ENCODE measurements around the gene NRN1L. TPM values are rescaled to one million over a fixed set of nuclear protein-coding genes. Genes with fewer than 3 reads are reported as not detected.

Gene NRN1L
- total RNA-seq, 2 donors from 2014 or later = not detected

GRCh38 chr16:67879462-67879861, 5.2 kb upstream of the NRN1L start:
- peaks cover 68% of the 10 kb centered on the region for H3K36me3 ChIP-seq
- no peaks in the 10 kb centered on the region for H3K27me3 ChIP-seq (replicated peaks; ENCODE audit: insufficient read depth)
- no peak overlapping the region for H3K27ac ChIP-seq
- no peak overlapping the region for H3K4me3 ChIP-seq
- no peak for ATAC-seq (ENCODE audit: insufficient number of reproducible peaks, low FRiP score, low read depth)
- H3K9me3 ChIP-seq = no peaks in the 10 kb centered on the region
- H3K4me1 ChIP-seq (ENCODE audit: control insufficient read depth in 1 of 2, low read depth in 2 of 2) = peaks cover 12 to 21% of the 10 kb centered on the region in 2 donors
- DNase-seq (ENCODE audit: low spot score) = no peak
- TF ChIP-seq, protein P1, sequence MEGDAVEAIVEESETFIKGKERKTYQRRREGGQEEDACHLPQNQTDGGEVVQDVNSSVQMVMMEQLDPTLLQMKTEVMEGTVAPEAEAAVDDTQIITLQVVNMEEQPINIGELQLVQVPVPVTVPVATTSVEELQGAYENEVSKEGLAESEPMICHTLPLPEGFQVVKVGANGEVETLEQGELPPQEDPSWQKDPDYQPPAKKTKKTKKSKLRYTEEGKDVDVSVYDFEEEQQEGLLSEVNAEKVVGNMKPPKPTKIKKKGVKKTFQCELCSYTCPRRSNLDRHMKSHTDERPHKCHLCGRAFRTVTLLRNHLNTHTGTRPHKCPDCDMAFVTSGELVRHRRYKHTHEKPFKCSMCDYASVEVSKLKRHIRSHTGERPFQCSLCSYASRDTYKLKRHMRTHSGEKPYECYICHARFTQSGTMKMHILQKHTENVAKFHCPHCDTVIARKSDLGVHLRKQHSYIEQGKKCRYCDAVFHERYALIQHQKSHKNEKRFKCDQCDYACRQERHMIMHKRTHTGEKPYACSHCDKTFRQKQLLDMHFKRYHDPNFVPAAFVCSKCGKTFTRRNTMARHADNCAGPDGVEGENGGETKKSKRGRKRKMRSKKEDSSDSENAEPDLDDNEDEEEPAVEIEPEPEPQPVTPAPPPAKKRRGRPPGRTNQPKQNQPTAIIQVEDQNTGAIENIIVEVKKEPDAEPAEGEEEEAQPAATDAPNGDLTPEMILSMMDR (IDR thresholded peaks at IDR 0.05) = no peak

- Histone ChIP-seq H3K4me3 (no peak overlapping the region), H3K36me3 (peaks cover 68% of the 10 kb centered on the region), H3K4me1 (ENCODE audit: control insufficient read depth in 1 of 2, low read depth in 2 of 2) (peaks cover 7 to 21% of the 10 kb centered on the region in 2 donors), H3K27me3 (replicated peaks; ENCODE audit: insufficient read depth) (no peaks in the 10 kb centered on the region), H3K9me3 (no peaks in the 10 kb centered on the region), H3K27ac (no peak overlapping the region)
- DNase-seq (ENCODE audit: low spot score) = no peak
- TF ChIP-seq, protein P1 (IDR thresholded peaks at IDR 0.05) = no peak
- ATAC-seq (ENCODE audit: insufficient number of reproducible peaks, low FRiP score, low read depth) = no peak
Measured at GRCh38 chr16:67879936-67880335, 4.7 kb upstream of the NRN1L start.

GRCh38 chr16:67880584-67880983, 4.1 kb upstream of the NRN1L start:
- DNase-seq (ENCODE audit: low spot score) (no peak), ATAC-seq (ENCODE audit: insufficient number of reproducible peaks, low FRiP score, low read depth) (no peak)
- H3K4me1 ChIP-seq (ENCODE audit: control insufficient read depth in 1 of 2, low read depth in 2 of 2) = peaks cover 4 to 17% of the 10 kb centered on the region in 2 donors
- H3K27me3 ChIP-seq (replicated peaks; ENCODE audit: insufficient read depth) = no peaks in the 10 kb centered on the region
- no peak overlapping the region for H3K27ac ChIP-seq
- no peaks in the 10 kb centered on the region for H3K9me3 ChIP-seq
- TF ChIP-seq, protein P1 (IDR thresholded peaks at IDR 0.05) = no peak
- H3K4me3 ChIP-seq = no peak overlapping the region
- H3K36me3 ChIP-seq = peaks cover 68% of the 10 kb centered on the region

DNA sequence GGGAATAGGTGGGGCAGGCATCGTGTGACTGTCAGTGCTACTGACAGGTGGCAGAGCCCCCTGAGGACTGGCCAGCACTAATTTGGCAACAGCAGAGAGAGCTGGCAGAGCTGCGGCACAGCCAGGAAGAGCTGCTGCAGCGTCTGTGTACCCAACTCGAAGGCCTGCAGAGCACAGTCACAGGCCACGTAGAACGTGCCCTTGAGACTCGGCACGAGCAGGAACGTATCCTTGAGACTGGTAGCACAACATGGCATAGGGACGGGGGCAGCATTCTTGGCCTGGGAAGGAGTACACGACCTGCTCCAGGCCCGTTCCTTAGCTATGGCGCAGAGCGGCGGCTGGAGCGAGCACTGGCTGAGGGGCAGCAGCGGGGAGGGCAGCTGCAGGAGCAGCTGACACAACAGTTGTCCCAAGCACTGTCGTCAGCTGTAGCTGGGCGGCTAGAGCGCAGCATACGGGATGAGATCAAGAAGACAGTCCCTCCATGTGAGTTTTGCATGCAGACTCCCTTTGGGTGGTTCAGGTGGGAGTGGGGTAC, 3.0 kb upstream of the NRN1L start:
- H3K4me3 ChIP-seq = no peak overlapping the region
- DNase-seq (ENCODE audit: low spot score) (no peak), ATAC-seq (ENCODE audit: insufficient number of reproducible peaks, low FRiP score, low read depth) (no peak)
- TF ChIP-seq, protein P1 (IDR thresholded peaks at IDR 0.05) = no peak
- no peaks in the 10 kb centered on the region for H3K9me3 ChIP-seq
- H3K27me3 ChIP-seq (replicated peaks; ENCODE audit: insufficient read depth) = no peaks in the 10 kb centered on the region
- H3K27ac ChIP-seq = no peak overlapping the region
- peaks cover 4 to 17% of the 10 kb centered on the region in 2 donors for H3K4me1 ChIP-seq (ENCODE audit: control insufficient read depth in 1 of 2, low read depth in 2 of 2)
- H3K36me3 ChIP-seq = peaks cover 60% of the 10 kb centered on the region

GRCh38 chr16:67882374-67883145, 2.1 kb upstream of the NRN1L start:
- TF ChIP-seq, protein P1 (IDR thresholded peaks at IDR 0.05) = no peak
- Histone ChIP-seq H3K27ac (no peak overlapping the region), H3K27me3 (replicated peaks; ENCODE audit: insufficient read depth) (no peaks in the 10 kb centered on the region), H3K4me3 (no peak overlapping the region), H3K36me3 (peaks cover 52% of the 10 kb centered on the region), H3K4me1 (ENCODE audit: control insufficient read depth in 1 of 2, low read depth in 2 of 2) (peaks cover 4 to 17% of the 10 kb centered on the region in 2 donors), H3K9me3 (no peaks in the 10 kb centered on the region)
- DNase-seq (ENCODE audit: low spot score) (no peak), ATAC-seq (ENCODE audit: insufficient number of reproducible peaks, low FRiP score, low read depth) (no peak)
